HCT116 (cell line): ENCODE data around the gene SETX. TPM values are rescaled to one million over a fixed set of nuclear protein-coding genes. Genes with fewer than 3 reads are reported as not detected.

Experiments used
- ATAC-seq: fragments of 200-7000 bp; cut with Tn5 transposase; 2 replicates; pipeline ENCODE4 v1.9.1; 2020; ENCODE audit warnings: mild to moderate bottlenecking, moderate library complexity
- BruUV-seq: library from RNA; stranded (reverse); fragments of 400-500 nt; replicated peaks from 2 replicates; lab custom pipeline; 2021; lab: Mats Ljungman, UMichigan
- CTCF ChIA-PET: fragments of 300-600 bp; sonication (Branson Sonifier 250); formaldehyde crosslinking; loops from one replicate; lab custom pipeline; 2021; ENCODE audit warnings: antibody characterized with exemption; lab: Charles Lee
- POLR2A ChIA-PET: fragments of 300-600, 350-600 bp; sonication (Branson Sonifier 250); formaldehyde crosslinking; loops from one replicate; lab custom pipeline; 2021; ENCODE audit warnings: antibody characterized with exemption; lab: Charles Lee
- RAD21 ChIA-PET, 2 experiments: fragments of 300-600 bp; sonication (Branson Sonifier 250); formaldehyde crosslinking; loops; one replicate each; lab custom pipeline; 2023; ENCODE audit warnings: low total read pairs in 2 of 2; ENCODE audit not compliant: uncharacterized antibody in 2 of 2, unreplicated experiment in 2 of 2, low non-redundant PET in 1 of 2; lab: Charles Lee
- DNase-seq: peaks from one replicate; pipeline ENCODE4 v3.0.0-alpha.2; 2010; ENCODE audit warnings: low read depth, low spot score
- H2AFZ ChIP-seq: fragments of 200-600 bp; shearing (Covaris generic), sonication (generic); 2 replicates; pipeline ENCODE4 v1.6.1; 2017; ENCODE audit warnings: low read depth, mixed run types, mixed read lengths, antibody characterized with exemption, low read length; ENCODE audit not compliant: poor library complexity, severe bottlenecking
- H3K27ac ChIP-seq: 2 replicates; pipeline ENCODE4 v1.5.1; 2012; ENCODE audit warnings: low read depth, low read length
- H3K27me3 ChIP-seq: fragments of 200-600 bp; sonication (generic); 2 replicates; pipeline ENCODE4 v1.6.1; 2016; ENCODE audit warnings: mixed run types, low read length, mixed read lengths; ENCODE audit not compliant: insufficient read depth
- H3K36me3 ChIP-seq, 2 experiments: fragments of 200-500 bp in 1 of 2; fragments of 200-600 bp in 1 of 2; sonication (Bioruptor generic) in 1 of 2; sonication (generic) in 1 of 2; 2 replicates each; pipeline versions ENCODE4 v1.5.1 to v1.6.1; 2014 to 2016; ENCODE audit warnings: low read length in 2 of 2, inconsistent platforms in 1 of 2, mixed read lengths in 1 of 2, mixed run types in 1 of 2; ENCODE audit not compliant: insufficient read depth in 2 of 2, control insufficient read depth in 1 of 2
- H3K4me1 ChIP-seq, 2 experiments: fragments of 200-600 bp in 1 of 2; sonication (generic) in 1 of 2; 2 replicates each; pipeline versions ENCODE4 v1.5.1 to v1.6.1; 2012 to 2017; ENCODE audit warnings: low read length in 2 of 2, inconsistent platforms in 1 of 2, mild to moderate bottlenecking in 1 of 2, mixed read lengths in 1 of 2, mixed run types in 1 of 2, moderate library complexity in 1 of 2; ENCODE audit not compliant: insufficient read depth in 2 of 2, control insufficient read depth in 1 of 2
- H3K4me2 ChIP-seq: fragments of 200-600 bp; sonication (generic); 2 replicates; pipeline ENCODE4 v1.6.1; 2017; ENCODE audit warnings: mixed run types, low read length, mixed read lengths
- H3K4me3 ChIP-seq, 2 experiments: fragments of 200-600 bp in 1 of 2; sonication (generic) in 1 of 2; replicated peaks in 1 of 2; 2 replicates each; pipeline ENCODE4 v1.5.1; 2011 to 2016; ENCODE audit warnings: low read length in 2 of 2, control low read depth in 1 of 2, low read depth in 1 of 2, mild to moderate bottlenecking in 1 of 2, mixed read lengths in 1 of 2, mixed run types in 1 of 2
- H3K79me2 ChIP-seq: fragments of 200-600 bp; sonication (generic); 2 replicates; pipeline ENCODE4 v1.6.1; 2017; ENCODE audit warnings: mild to moderate bottlenecking, mixed run types, low read length, moderate library complexity, mixed read lengths; ENCODE audit not compliant: insufficient read depth
- H3K9ac ChIP-seq: fragments of 200-600 bp; sonication (generic); 2 replicates; pipeline ENCODE4 v1.6.1; 2016; ENCODE audit warnings: low read length, mixed read lengths
- H3K9me2 ChIP-seq: fragments of 200-600 bp; sonication (generic), shearing (Covaris generic); 2 replicates; pipeline ENCODE4 v1.6.1; 2017; ENCODE audit warnings: mixed run types, mild to moderate bottlenecking, moderate library complexity; ENCODE audit not compliant: insufficient read depth
- H3K9me3 ChIP-seq, 2 experiments: fragments of 200-500 bp in 1 of 2; fragments of 200-600 bp in 1 of 2; sonication (Bioruptor generic) in 1 of 2; sonication (generic) in 1 of 2; 2 replicates each; pipeline ENCODE4 v1.6.1; 2014 to 2017; ENCODE audit warnings: low read length in 2 of 2, mixed read lengths in 2 of 2, inconsistent platforms in 1 of 2, low read depth in 1 of 2, mild to moderate bottlenecking in 1 of 2, mixed run types in 1 of 2, moderate library complexity in 1 of 2; ENCODE audit not compliant: control insufficient read depth in 1 of 2, insufficient read depth in 1 of 2
- H4K20me1 ChIP-seq: fragments of 200-600 bp; sonication (generic), shearing (Covaris generic); 2 replicates; pipeline ENCODE4 v1.6.1; 2017; ENCODE audit warnings: mixed run types, mild to moderate bottlenecking, moderate library complexity; ENCODE audit not compliant: insufficient read depth
- CEBPB ChIP-seq: IDR thresholded peaks from 2 replicates; pipeline ENCODE4 v1.6.1; 2012; ENCODE audit warnings: low read depth
- EGR1 ChIP-seq: IDR thresholded peaks from 2 replicates; pipeline ENCODE4 v1.6.1; 2012; ENCODE audit warnings: low read depth
- ELF1 ChIP-seq: IDR thresholded peaks from 2 replicates; pipeline ENCODE4 v1.6.1; 2012; ENCODE audit warnings: low read depth, borderline replicate concordance
- EZH2 ChIP-seq: fragments of 200-600 bp; sonication (generic); IDR thresholded peaks from 2 replicates; pipeline ENCODE4 v1.6.1; 2017; ENCODE audit warnings: antibody characterized with exemption, mixed run types
- EZH2phosphoT487 ChIP-seq: fragments of 200-600 bp; IDR thresholded peaks from 2 replicates; pipeline ENCODE4 v1.6.1; 2018; ENCODE audit warnings: antibody characterized with exemption, borderline replicate concordance
- FOSL1 ChIP-seq: IDR thresholded peaks from 2 replicates; pipeline ENCODE4 v1.6.1; 2012; ENCODE audit warnings: low read depth
- JUND ChIP-seq: IDR thresholded peaks from 2 replicates; pipeline ENCODE4 v1.6.1; 2012
- MAX ChIP-seq: IDR thresholded peaks from 2 replicates; pipeline ENCODE4 v1.6.1; 2012
- POLR2A ChIP-seq: IDR thresholded peaks from 2 replicates; pipeline ENCODE4 v1.7.0; 2011; ENCODE audit warnings: borderline replicate concordance; ENCODE audit not compliant: insufficient read depth, insufficient read length; ENCODE audit errors: extremely low read depth
- POLR2AphosphoS5 ChIP-seq: IDR thresholded peaks from 2 replicates; pipeline ENCODE4 v1.6.1; 2011; ENCODE audit warnings: mild to moderate bottlenecking, low read depth, low read length, moderate library complexity
- REST ChIP-seq: IDR thresholded peaks from 2 replicates; pipeline ENCODE4 v1.6.1; 2012; ENCODE audit warnings: low read depth
- SRF ChIP-seq: IDR thresholded peaks from 2 replicates; pipeline ENCODE4 v1.6.1; 2012; ENCODE audit warnings: low read depth
- TCF7L2 ChIP-seq: IDR thresholded peaks from 2 replicates; pipeline ENCODE4 v1.7.0; 2011; ENCODE audit warnings: borderline replicate concordance, inconsistent platforms; ENCODE audit not compliant: insufficient read depth, insufficient read length; ENCODE audit errors: extremely low read depth
- YY1 ChIP-seq: IDR thresholded peaks from 2 replicates; pipeline ENCODE4 v1.6.1; 2011; ENCODE audit warnings: low read length, low read depth, moderate library complexity, mild to moderate bottlenecking; ENCODE audit not compliant: insufficient replicate concordance; ENCODE audit errors: extremely low read depth
- ZBTB33 ChIP-seq: IDR thresholded peaks from 2 replicates; pipeline ENCODE4 v1.6.1; 2011; ENCODE audit warnings: mild to moderate bottlenecking, low read length, moderate library complexity; ENCODE audit not compliant: insufficient replicate concordance; ENCODE audit errors: extremely low read depth
- ZFX ChIP-seq: fragments of 450-650 bp; IDR thresholded peaks from 2 replicates; pipeline ENCODE4 v1.6.1; 2017
- intact Hi-C: fragments of 100-400 bp; cut with micrococcal nuclease; formaldehyde crosslinking; loops from 2 replicates; pipeline ENCODE4 v1.10.0; 2022
- total RNA-seq: library from RNA; stranded (reverse); gene quantifications from one replicate; pipeline ENCODE4 v1.2.1, GENCODE V29; 2021; ENCODE audit not compliant: unreplicated experiment
- TF ChIP-seq, protein P1 (sequence below): IDR thresholded peaks from 2 replicates; pipeline ENCODE4 v1.6.1; 2012

SETX gene
- total RNA-seq, 1 experiment from 2014 or later, result 38.5 TPM

- H3K4me1 ChIP-seq, result no peaks in the 10 kb centered on the region
- H3K36me3 ChIP-seq, result peaks cover 23 to 48% of the 10 kb centered on the region in 2 experiments
- no peak overlapping the region for H2AFZ ChIP-seq
- intact Hi-C loops, result no loop called here
- H3K27ac ChIP-seq, result no peak overlapping the region
- ChIA-PET RAD21 (no interaction called here), CTCF (no interaction called here), POLR2A (no interaction called here)
- H3K79me2 ChIP-seq, result peaks cover 8% of the 10 kb centered on the region
- no peaks in the 10 kb centered on the region for H4K20me1 ChIP-seq
- H3K9me2 ChIP-seq, result no peaks in the 10 kb centered on the region
- no peaks in the 10 kb centered on the region for H3K9me3 ChIP-seq
- no peak overlapping the region for H3K4me2 ChIP-seq
- no peak overlapping the region for H3K9ac ChIP-seq
- no peak for DNase-seq
- ATAC-seq, result no peak
- no peak overlapping the region for H3K4me3 ChIP-seq
- BruUV-seq, result no TSS peak
- TF ChIP-seq EGR1 (no peak), ZBTB33 (no peak), YY1 (no peak), EZH2 (no peak), POLR2A (no peak), TCF7L2 (no peak), MAX (no peak), ZFX (no peak), ELF1 (no peak), SRF (no peak), FOSL1 (no peak), JUND (no peak), REST (no peak), CEBPB (no peak), POLR2AphosphoS5 (no peak), EZH2phosphoT487 (no peak)
- TF ChIP-seq, protein P1, sequence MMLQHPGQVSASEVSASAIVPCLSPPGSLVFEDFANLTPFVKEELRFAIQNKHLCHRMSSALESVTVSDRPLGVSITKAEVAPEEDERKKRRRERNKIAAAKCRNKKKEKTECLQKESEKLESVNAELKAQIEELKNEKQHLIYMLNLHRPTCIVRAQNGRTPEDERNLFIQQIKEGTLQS, result no peak
- H3K27me3 ChIP-seq, result no peaks in the 10 kb centered on the region
Measured at GRCh38 chr9:132288361-132288760, 66.4 kb downstream of the SETX start.
